ENCODE results near the gene WFS1. TPM values are rescaled to one million over a fixed set of nuclear protein-coding genes. Genes with fewer than 3 reads are reported as not detected.

WFS1 gene
- polyA plus RNA-seq, 4 donors = 24.0 to 31.0 (median 25.9) TPM

GRCh38 chr4:6235012-6235411, 34.6 kb upstream of the WFS1 start:
- no peak for DNase-seq (ENCODE audit: low read depth in 4 of 4, low spot score in 3 of 4)

GRCh38 chr4:6235901-6236640, 33.6 kb upstream of the WFS1 start:
- no peak for DNase-seq (ENCODE audit: low read depth in 4 of 4, low spot score in 3 of 4)

- no peak for DNase-seq (ENCODE audit: low read depth in 4 of 4, low spot score in 3 of 4)
These were observed 32.7 kb upstream of the WFS1 start for GRCh38 chr4:6236816-6237390.

GRCh38 chr4:6239486-6239885, 30.2 kb upstream of the WFS1 start:
- DNase-seq (ENCODE audit: low read depth in 4 of 4, low spot score in 3 of 4) = no peak

GRCh38 chr4:6239968-6240367, 29.7 kb upstream of the WFS1 start:
- no peak for DNase-seq (ENCODE audit: low read depth in 4 of 4, low spot score in 3 of 4)

GRCh38 chr4:6241062-6241845, 28.4 kb upstream of the WFS1 start:
- no peak for DNase-seq (ENCODE audit: low read depth in 4 of 4, low spot score in 3 of 4)

GRCh38 chr4:6242271-6243029, 27.2 kb upstream of the WFS1 start:
- DNase-seq (ENCODE audit: low read depth in 4 of 4, low spot score in 3 of 4) = no peak

- peak in 1 of 4 donors; percentile 52 for DNase-seq (ENCODE audit: low read depth in 4 of 4, low spot score in 3 of 4)
These were observed 24.1 kb upstream of the WFS1 start for GRCh38 chr4:6245246-6246169.

GRCh38 chr4:6246170-6246634, 23.4 kb upstream of the WFS1 start:
- DNase-seq (ENCODE audit: low read depth in 4 of 4, low spot score in 3 of 4) = no peak

- no peak for DNase-seq (ENCODE audit: low read depth in 4 of 4, low spot score in 3 of 4)
These were observed 21.3 kb upstream of the WFS1 start for GRCh38 chr4:6248394-6248793.

- DNase-seq (ENCODE audit: low read depth in 4 of 4, low spot score in 3 of 4) = peak in 3 of 4 donors; percentile 64 to 78 (median 77)
These were observed 19.2 kb upstream of the WFS1 start for GRCh38 chr4:6250235-6250983.

- DNase-seq (ENCODE audit: low read depth in 4 of 4, low spot score in 3 of 4) = no peak
These were observed 18.7 kb upstream of the WFS1 start for GRCh38 chr4:6250984-6251295.

GRCh38 chr4:6251365-6251764, 18.3 kb upstream of the WFS1 start:
- no peak for DNase-seq (ENCODE audit: low read depth in 4 of 4, low spot score in 3 of 4)

GRCh38 chr4:6252051-6252450, 17.6 kb upstream of the WFS1 start:
- no peak for DNase-seq (ENCODE audit: low read depth in 4 of 4, low spot score in 3 of 4)

GRCh38 chr4:6253111-6253510, 16.5 kb upstream of the WFS1 start:
- DNase-seq (ENCODE audit: low read depth in 4 of 4, low spot score in 3 of 4) = no peak

GRCh38 chr4:6253961-6254360, 15.7 kb upstream of the WFS1 start:
- no peak for DNase-seq (ENCODE audit: low read depth in 4 of 4, low spot score in 3 of 4)

GRCh38 chr4:6256141-6256540, 13.5 kb upstream of the WFS1 start:
- DNase-seq (ENCODE audit: low read depth in 4 of 4, low spot score in 3 of 4) = no peak

- DNase-seq (ENCODE audit: low read depth in 4 of 4, low spot score in 3 of 4) = no peak
These were observed 12.2 kb upstream of the WFS1 start for GRCh38 chr4:6257247-6258025.

GRCh38 chr4:6258026-6258360, 11.7 kb upstream of the WFS1 start:
- no peak for DNase-seq (ENCODE audit: low read depth in 4 of 4, low spot score in 3 of 4)
